Uterus (tissue), 4 donors: ENCODE measurements around the gene CD226. TPM values are rescaled to one million over a fixed set of nuclear protein-coding genes. Genes with fewer than 3 reads are reported as not detected.

Experiments
- DNase-seq, 2 donors: peaks; one replicate each; pipeline ENCODE4 v3.0.0-alpha.2; 2019 to 2020
- H3K27ac ChIP-seq, 2 donors: fragments of 200-600 bp; sonication (generic); 1 replicate in 1 of 2; 2 replicates in 1 of 2; pipeline ENCODE4 v1.5.1; 2016 to 2018
- H3K27me3 ChIP-seq, 2 donors: fragments of 200-600 bp; sonication (generic); one replicate each; pipeline ENCODE4 v1.5.1; 2018 to 2019; ENCODE audit warnings: control low read depth in 1 of 2
- H3K36me3 ChIP-seq, 2 donors: fragments of 200-600 bp; sonication (generic); one replicate each; pipeline ENCODE4 v1.5.1; 2019; ENCODE audit warnings: control low read depth in 1 of 2
- H3K4me1 ChIP-seq, 2 donors: fragments of 200-600 bp; sonication (generic); one replicate each; pipeline ENCODE4 v1.5.1; 2018 to 2019; ENCODE audit warnings: control low read depth in 1 of 2
- H3K4me3 ChIP-seq, 2 donors: fragments of 200-600 bp; sonication (generic); 1 replicate in 1 of 2; 2 replicates in 1 of 2; pipeline ENCODE4 v1.5.1; 2018 to 2019; ENCODE audit warnings: mild to moderate bottlenecking in 1 of 2
- H3K9me3 ChIP-seq, 2 donors: fragments of 200-600 bp; sonication (generic); one replicate each; pipeline ENCODE4 v1.5.1; 2019; ENCODE audit warnings: control low read depth in 1 of 2
- CTCF ChIP-seq, 4 experiments: fragments of 200-600 bp in 2 of 4; fragments of 450-650 bp in 2 of 4; sonication (generic) in 2 of 4; IDR thresholded peaks; one replicate each; pipeline ENCODE4 v1.5.1; 2016 to 2019; ENCODE audit warnings: antibody characterized with exemption in 4 of 4, mild to moderate bottlenecking in 2 of 4, moderate library complexity in 1 of 4
- POLR2A ChIP-seq, 2 donors: fragments of 450-650 bp; IDR thresholded peaks; one replicate each; pipeline ENCODE4 v1.6.1; 2016; ENCODE audit warnings: antibody characterized with exemption in 2 of 2, mild to moderate bottlenecking in 1 of 2, moderate library complexity in 1 of 2
- intact Hi-C: fragments of 100-400 bp; cut with DNase I; formaldehyde crosslinking; loops from one replicate; pipeline ENCODE4 v1.15.1; 2023; ENCODE audit warnings: low total_unique reads
- total RNA-seq, 4 donors: library from RNA; depleted of rRNA in 3 of 4; stranded (reverse); fragments of >200 nt in 3 of 4; gene quantifications; one replicate each; pipeline versions ENCODE4 v1.1.0 to v1.2.4, GENCODE V29; 2014 to 2023
- donor health status: DM: yes; HTN: yes; CAD: no.

Gene CD226
- total RNA-seq, 4 donors from 2014 or later, result 0.59 to 5.5 (median 2.9) TPM; not detected in 1

GRCh38 chr18:69935319-69936190 lies 12.1 kb downstream of the CD226 start:
- H3K27ac ChIP-seq, result no peak overlapping the region
- intact Hi-C loops, result no loop called here
- TF ChIP-seq POLR2A (IDR thresholded peaks at IDR 0.05) (no peak), CTCF (IDR thresholded peaks at IDR 0.05) (no peak)

DNA sequence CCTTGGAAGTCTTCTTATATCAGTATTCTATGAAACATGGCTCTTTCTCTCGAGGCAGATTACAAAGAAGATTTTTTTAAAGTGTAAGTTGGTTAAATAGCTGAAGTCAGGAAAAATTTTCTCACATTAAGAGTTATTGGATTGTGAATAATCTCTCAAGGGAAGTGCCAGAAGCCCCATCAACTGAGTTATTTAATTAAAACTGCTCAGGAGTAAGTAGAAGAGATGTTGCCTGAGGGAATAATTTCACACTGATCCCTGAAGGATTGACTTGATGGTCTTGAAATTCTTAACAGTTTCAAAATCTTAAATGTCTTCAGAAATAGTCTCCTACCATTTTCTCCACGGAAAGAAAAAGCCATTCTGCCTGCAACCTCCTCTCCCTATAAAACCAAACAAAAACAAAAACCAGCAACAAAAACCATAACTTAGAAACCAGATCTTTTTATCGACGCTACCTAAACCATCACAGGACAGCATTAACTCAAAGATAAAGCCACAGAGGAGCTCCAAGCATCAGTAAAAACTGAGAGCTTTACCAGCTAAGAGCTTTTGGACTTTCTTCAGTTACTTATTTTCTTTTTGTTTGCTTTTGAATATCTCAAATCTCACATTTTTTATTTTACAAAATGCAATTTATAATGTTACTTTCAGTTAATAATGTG lies 12.9 kb downstream of the CD226 start:
- Histone ChIP-seq H3K36me3 (no peaks in the 10 kb centered on the region), H3K4me3 (no peak overlapping the region), H3K9me3 (no peaks in the 10 kb centered on the region), H3K27ac (no peak overlapping the region), H3K27me3 (no peaks in the 10 kb centered on the region), H3K4me1 (no peaks in the 10 kb centered on the region)
- intact Hi-C loops, result no loop called here
- no peak for TF ChIP-seq POLR2A (IDR thresholded peaks at IDR 0.05)
- TF ChIP-seq CTCF (IDR thresholded peaks at IDR 0.05), result no peak
- DNase-seq, result no peak

More at GRCh38 chr18:69935319-69936190, 12.1 kb downstream of the CD226 start:
- Histone ChIP-seq H3K27me3 (no peaks in the 10 kb centered on the region), H3K4me1 (no peaks in the 10 kb centered on the region), H3K4me3 (no peak overlapping the region), H3K36me3 (no peaks in the 10 kb centered on the region), H3K9me3 (no peaks in the 10 kb centered on the region)
- no peak for DNase-seq

GRCh38 chr18:69929041-69929774 lies 18.5 kb downstream of the CD226 start:
- Histone ChIP-seq H3K27me3 (no peaks in the 10 kb centered on the region), H3K4me1 (no peaks in the 10 kb centered on the region), H3K36me3 (no peaks in the 10 kb centered on the region), H3K4me3 (no peak overlapping the region), H3K27ac (no peak overlapping the region), H3K9me3 (no peaks in the 10 kb centered on the region)
- intact Hi-C loops, result no loop called here
- TF ChIP-seq CTCF (IDR thresholded peaks at IDR 0.05), result no peak
- TF ChIP-seq POLR2A (IDR thresholded peaks at IDR 0.05), result no peak
- DNase-seq, result no peak

DNA sequence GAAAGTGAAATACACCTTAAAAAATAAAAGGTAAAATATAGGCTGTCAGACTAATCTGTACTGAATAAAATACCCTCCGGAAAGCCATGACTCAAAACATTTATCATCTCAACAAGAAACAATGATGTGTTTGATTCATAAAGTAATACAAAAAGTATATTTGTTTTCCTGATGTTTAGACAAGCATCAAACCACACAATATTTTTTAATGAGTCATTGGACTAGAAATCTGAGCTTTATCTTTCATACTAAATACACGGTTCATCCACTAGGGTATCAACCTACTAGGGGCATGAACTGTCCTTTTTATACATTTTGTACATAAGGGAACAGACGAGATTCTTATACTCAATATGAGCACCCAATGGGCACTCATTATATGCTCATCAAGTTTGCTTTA lies 31.3 kb downstream of the CD226 start:
- Histone ChIP-seq H3K9me3 (no peaks in the 10 kb centered on the region), H3K4me3 (no peak overlapping the region), H3K4me1 (no peaks in the 10 kb centered on the region), H3K27ac (no peak overlapping the region), H3K36me3 (no peaks in the 10 kb centered on the region), H3K27me3 (no peaks in the 10 kb centered on the region)
- intact Hi-C loops, result no loop called here
- TF ChIP-seq CTCF (IDR thresholded peaks at IDR 0.05), result no peak
- TF ChIP-seq POLR2A (IDR thresholded peaks at IDR 0.05), result no peak
- DNase-seq, result no peak
